Calu3 (cell line): ENCODE measurements around the gene MAGEB3. TPM values are rescaled to one million over a fixed set of nuclear protein-coding genes. Genes with fewer than 3 reads are reported as not detected.

Experiments used
- BruUV-seq: library from RNA; stranded (reverse); fragments of 400-500 nt; replicated peaks from 2 replicates; lab custom pipeline; 2021; lab: Mats Ljungman, UMichigan
- CTCF ChIA-PET: fragments of 300-600 bp; sonication (Branson Sonifier 250); formaldehyde crosslinking; loops from one replicate; lab custom pipeline; 2022; ENCODE audit warnings: antibody characterized with exemption; lab: Charles Lee
- DNase-seq: peaks from one replicate; pipeline ENCODE4 v3.0.0; 2022
- H3K27ac Mint-ChIP-seq: one replicate; pipeline ENCODE4 v1.8.0; 2022; ENCODE audit warnings: mixed read lengths; ENCODE audit not compliant: unreplicated experiment
- H3K27me3 Mint-ChIP-seq: one replicate; pipeline ENCODE4 v1.8.0; 2022; ENCODE audit warnings: mixed read lengths; ENCODE audit not compliant: unreplicated experiment
- H3K36me3 Mint-ChIP-seq: one replicate; pipeline ENCODE4 v1.8.0; 2022; ENCODE audit warnings: mild to moderate bottlenecking, moderate library complexity, mixed read lengths; ENCODE audit not compliant: insufficient read depth, unreplicated experiment
- H3K4me1 Mint-ChIP-seq: one replicate; pipeline ENCODE4 v1.8.0; 2022; ENCODE audit warnings: mild to moderate bottlenecking, low read depth, mixed read lengths; ENCODE audit not compliant: unreplicated experiment
- H3K4me3 Mint-ChIP-seq: one replicate; pipeline ENCODE4 v1.8.0; 2022; ENCODE audit warnings: mild to moderate bottlenecking, low read depth, moderate library complexity, mixed read lengths; ENCODE audit not compliant: unreplicated experiment
- H3K9me3 Mint-ChIP-seq: one replicate; pipeline ENCODE4 v1.8.0; 2022; ENCODE audit warnings: low read depth, mixed read lengths; ENCODE audit not compliant: unreplicated experiment
- intact Hi-C: fragments of 100-400 bp; cut with micrococcal nuclease; formaldehyde crosslinking; loops from one replicate; pipeline ENCODE4 v1.10.0; 2022; ENCODE audit not compliant: unreplicated experiment
- total RNA-seq: library from RNA; stranded (reverse); gene quantifications from 2 replicates; pipeline ENCODE4 v1.2.3, GENCODE V29; 2022
- TF ChIP-seq, protein P1 (sequence below): fragments of 200-600 bp; IDR thresholded peaks from one replicate; pipeline ENCODE4 v1.8.0; 2022; ENCODE audit warnings: antibody characterized with exemption; ENCODE audit not compliant: unreplicated experiment

Gene MAGEB3
- total RNA-seq, 1 experiment from 2014 or later = not detected

DNA sequence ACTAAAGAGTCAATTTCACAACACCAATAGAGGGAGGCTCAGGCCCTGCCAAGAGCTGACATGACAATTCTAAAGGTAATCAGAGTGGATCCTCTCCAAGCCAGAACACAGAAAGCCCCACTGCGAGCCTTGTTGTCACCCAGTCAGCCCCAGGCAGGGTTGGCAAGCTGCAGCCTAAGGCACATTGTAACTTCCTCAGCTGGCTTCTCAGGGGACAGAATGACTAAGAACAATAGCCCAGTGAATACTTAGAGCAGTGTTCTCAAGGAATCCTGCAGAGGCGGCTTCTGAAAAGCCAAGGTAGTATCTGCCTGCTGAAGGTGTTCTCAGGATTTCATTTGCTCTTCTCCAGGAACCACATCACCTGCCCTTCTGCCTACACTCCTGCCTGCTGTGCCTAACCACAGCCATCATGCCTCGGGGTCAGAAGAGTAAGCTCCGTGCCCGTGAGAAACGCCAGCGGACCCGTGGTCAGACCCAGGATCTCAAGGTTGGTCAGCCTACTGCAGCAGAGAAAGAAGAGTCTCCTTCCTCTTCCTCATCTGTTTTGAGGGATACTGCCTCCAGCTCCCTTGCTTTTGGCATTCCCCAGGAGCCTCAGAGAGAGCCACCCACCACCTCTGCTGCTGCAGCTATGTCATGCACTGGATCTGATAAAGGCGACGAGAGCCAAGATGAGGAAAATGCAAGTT is 11.4 kb downstream of the MAGEB3 start, which contains the start of gene MAGEB4:
TSS of gene MAGEB4 (plus strand) at position 277 of the 692 bp plus-strand sequence. CDS start at position 413, 136 bp downstream.
- H3K9me3 Mint-ChIP-seq = no peaks in the 10 kb centered on the region
- intact Hi-C loops = no loop called here
- H3K4me3 Mint-ChIP-seq = no peak within 1 kb of the TSS
- no TSS peak for BruUV-seq
- DNase-seq = no peak
- TF ChIP-seq, protein P1, sequence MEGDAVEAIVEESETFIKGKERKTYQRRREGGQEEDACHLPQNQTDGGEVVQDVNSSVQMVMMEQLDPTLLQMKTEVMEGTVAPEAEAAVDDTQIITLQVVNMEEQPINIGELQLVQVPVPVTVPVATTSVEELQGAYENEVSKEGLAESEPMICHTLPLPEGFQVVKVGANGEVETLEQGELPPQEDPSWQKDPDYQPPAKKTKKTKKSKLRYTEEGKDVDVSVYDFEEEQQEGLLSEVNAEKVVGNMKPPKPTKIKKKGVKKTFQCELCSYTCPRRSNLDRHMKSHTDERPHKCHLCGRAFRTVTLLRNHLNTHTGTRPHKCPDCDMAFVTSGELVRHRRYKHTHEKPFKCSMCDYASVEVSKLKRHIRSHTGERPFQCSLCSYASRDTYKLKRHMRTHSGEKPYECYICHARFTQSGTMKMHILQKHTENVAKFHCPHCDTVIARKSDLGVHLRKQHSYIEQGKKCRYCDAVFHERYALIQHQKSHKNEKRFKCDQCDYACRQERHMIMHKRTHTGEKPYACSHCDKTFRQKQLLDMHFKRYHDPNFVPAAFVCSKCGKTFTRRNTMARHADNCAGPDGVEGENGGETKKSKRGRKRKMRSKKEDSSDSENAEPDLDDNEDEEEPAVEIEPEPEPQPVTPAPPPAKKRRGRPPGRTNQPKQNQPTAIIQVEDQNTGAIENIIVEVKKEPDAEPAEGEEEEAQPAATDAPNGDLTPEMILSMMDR = no peak
- CTCF ChIA-PET = interaction anchor here (0.6 kb wide), 1 partner anchor 30 kb away, joined by 4 read pairs; no protein-coding TSS in a partner anchor
- no peaks in the 10 kb centered on the region for H3K36me3 Mint-ChIP-seq
- no peaks in the 10 kb centered on the region for H3K4me1 Mint-ChIP-seq
- H3K27ac Mint-ChIP-seq = no peak within 1 kb of the TSS
- no peaks in the 10 kb centered on the region for H3K27me3 Mint-ChIP-seq

DNA sequence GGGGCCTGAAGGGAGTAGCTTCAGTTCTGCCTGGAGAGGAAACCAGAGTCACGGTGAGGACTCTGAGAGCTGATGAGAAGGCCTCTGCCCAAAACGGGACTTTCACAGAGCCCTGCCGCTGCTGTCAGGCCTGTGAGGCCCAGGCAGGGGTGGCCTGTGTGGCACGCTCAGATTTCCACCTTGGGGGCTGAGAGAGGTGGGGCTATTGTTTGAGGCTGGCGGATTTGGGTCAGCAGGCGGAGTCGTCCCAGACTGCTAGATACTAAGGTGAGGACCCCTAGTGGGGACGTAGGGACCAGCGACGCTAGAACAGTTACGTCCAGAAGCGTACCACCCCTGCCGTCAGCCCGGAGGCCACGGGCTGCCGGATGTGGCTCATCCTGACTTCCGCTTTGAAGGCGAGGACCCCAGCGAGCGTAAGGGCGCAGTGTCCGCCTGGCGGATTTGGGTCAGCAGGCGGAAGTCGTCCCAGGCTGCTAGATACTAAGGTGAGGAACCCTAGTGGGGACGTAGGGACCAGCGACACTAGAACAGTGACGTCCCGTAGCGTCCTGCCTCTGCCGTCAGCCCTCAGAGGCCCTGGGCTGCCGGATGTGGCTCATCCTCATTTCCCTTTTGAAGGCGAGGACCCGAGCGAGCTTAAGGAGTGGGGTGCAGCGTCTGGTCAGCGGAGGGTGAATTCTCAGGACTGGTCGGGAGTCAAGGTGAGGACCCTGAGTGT is 16.5 kb downstream of the MAGEB3 start, which contains the start of gene MAGEB1:
TSS of gene MAGEB1 (plus strand) at position 378 of the 721 bp plus-strand sequence. CDS start 3,348 bp downstream, outside the sequence.
- intact Hi-C loops = no loop called here
- no peaks in the 10 kb centered on the region for H3K27me3 Mint-ChIP-seq
- H3K36me3 Mint-ChIP-seq = no peaks in the 10 kb centered on the region
- peaks cover 2% of the 10 kb centered on the region for H3K9me3 Mint-ChIP-seq
- BruUV-seq = no TSS peak
- H3K4me3 Mint-ChIP-seq = no peak within 1 kb of the TSS
- H3K4me1 Mint-ChIP-seq = no peaks in the 10 kb centered on the region
- H3K27ac Mint-ChIP-seq = no peak within 1 kb of the TSS
- TF ChIP-seq, protein P1 = no peak
- CTCF ChIA-PET = no interaction called here
- DNase-seq = no peak

DNA sequence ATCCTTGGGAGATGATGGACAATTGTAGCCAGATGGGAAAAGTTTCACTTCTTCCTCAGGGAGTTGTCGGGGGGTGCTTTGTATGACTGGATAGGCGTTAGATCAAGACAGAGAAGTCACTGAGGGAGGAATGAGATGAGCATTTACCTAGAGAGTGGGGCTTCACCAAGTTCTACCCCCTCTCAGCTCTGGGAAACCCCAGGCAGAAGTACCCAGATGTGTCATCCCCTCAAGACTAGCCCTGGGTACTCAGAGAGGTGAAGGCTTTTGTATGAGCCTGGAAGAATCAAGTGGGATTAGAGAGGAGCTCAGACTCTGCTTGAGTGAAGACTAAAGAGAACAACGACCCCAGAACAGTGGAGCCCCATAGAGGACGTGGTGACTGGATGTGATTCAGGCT is 18.4 kb downstream of the MAGEB3 start:
- no peak overlapping the region for H3K27ac Mint-ChIP-seq
- peaks cover 2% of the 10 kb centered on the region for H3K9me3 Mint-ChIP-seq
- intact Hi-C loops = no loop called here
- no peaks in the 10 kb centered on the region for H3K4me1 Mint-ChIP-seq
- TF ChIP-seq, protein P1 = no peak
- no peak for DNase-seq
- no peaks in the 10 kb centered on the region for H3K27me3 Mint-ChIP-seq
- BruUV-seq = no TSS peak
- no peaks in the 10 kb centered on the region for H3K36me3 Mint-ChIP-seq
- H3K4me3 Mint-ChIP-seq = no peak overlapping the region
- CTCF ChIA-PET = no interaction called here

DNA sequence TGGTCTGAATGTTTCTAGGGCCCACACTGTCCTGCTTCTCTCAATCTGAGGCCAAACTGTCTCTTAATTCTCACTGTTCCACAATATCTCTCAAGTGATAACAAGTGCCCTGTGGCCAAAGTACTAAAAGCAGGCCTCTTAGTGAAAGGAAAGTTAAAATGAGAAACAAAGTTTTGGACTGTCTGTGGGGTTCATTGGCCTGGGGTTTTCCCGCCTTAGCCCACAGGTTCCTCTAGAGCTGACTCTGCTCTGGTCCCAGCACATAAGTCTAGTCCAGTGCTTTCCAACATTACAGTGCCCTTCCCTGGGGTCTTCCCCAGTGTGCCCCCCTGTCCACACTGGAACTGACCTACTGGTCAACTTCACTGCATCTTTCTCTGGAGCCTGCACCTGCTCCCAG is 22.8 kb downstream of the MAGEB3 start:
- Mint-ChIP-seq H3K9me3 (peaks cover 2% of the 10 kb centered on the region), H3K4me1 (no peaks in the 10 kb centered on the region), H3K36me3 (no peaks in the 10 kb centered on the region), H3K27me3 (no peaks in the 10 kb centered on the region), H3K27ac (no peak overlapping the region), H3K4me3 (no peak overlapping the region)
- CTCF ChIA-PET = no interaction called here
- intact Hi-C loops = no loop called here
- no TSS peak for BruUV-seq
- no peak for DNase-seq
- TF ChIP-seq, protein P1 = no peak
